ENCODE measurements around the gene CORO7. TPM values are rescaled to one million over a fixed set of nuclear protein-coding genes. Genes with fewer than 3 reads are reported as not detected.

Gene CORO7
- total RNA-seq, 1 experiment from 2014 or later = 42.1 TPM

GRCh38 chr16:4324492-4325252 is 91.7 kb downstream of the CORO7 start:
- Histone ChIP-seq H3K4me2 (no peak overlapping the region), H3K36me3 (ENCODE audit: low read depth) (no peaks in the 10 kb centered on the region), H3F3A (ENCODE audit: insufficient read depth, low read depth) (peaks cover 2% of the 10 kb centered on the region; the same call in 1 of the 2 replicates), H4K20me1 (ENCODE audit: insufficient read depth) (peaks cover 37% of the 10 kb centered on the region), H3K27me3 (ENCODE audit: insufficient read depth, low read depth) (no peaks in the 10 kb centered on the region), H3K9me2 (ENCODE audit: insufficient read depth) (no peaks in the 10 kb centered on the region), H3K79me2 (ENCODE audit: low read depth) (0 out of 2 replicates have a peak, but pooled peaks cover 1% of the 10 kb centered on the region), H3K9me3 (ENCODE audit: insufficient read depth, low read depth) (no peaks in the 10 kb centered on the region), H3K4me1 (replicated peaks; ENCODE audit: insufficient read depth) (no peaks in the 10 kb centered on the region), H3K27ac (no peak overlapping the region), H2AFZ (no peak overlapping the region), H3K4me3 (no peak overlapping the region)
- intact Hi-C loops (cut with micrococcal nuclease; ENCODE audit: unreplicated experiment) = no loop called here
- TF ChIP-seq CTCF (conservative IDR thresholded peaks at IDR 0.05) (no peak), EZH2 (IDR thresholded peaks at IDR 0.05; ENCODE audit: low read depth) (no peak)
- no peak for DNase-seq
- POLR2A ChIA-PET (ENCODE audit: unreplicated experiment) = interaction anchor here (0.7 kb wide), 1 partner anchor 624 kb away, joined by 5 read pairs; no protein-coding TSS in a partner anchor
- CTCF ChIA-PET = interaction anchor here (0.6 kb wide), 2 partner anchors 17 to 35 kb away, joined by 3 to 5 read pairs; no protein-coding TSS in a partner anchor
- no TSS peak for BruUV-seq (replicated peaks)

- TF ChIP-seq EZH2 (IDR thresholded peaks at IDR 0.05; ENCODE audit: low read depth) (no peak), CTCF (conservative IDR thresholded peaks at IDR 0.05) (no peak)
- Histone ChIP-seq H3K36me3 (ENCODE audit: low read depth) (no peaks in the 10 kb centered on the region), H4K20me1 (ENCODE audit: insufficient read depth) (peaks cover 38% of the 10 kb centered on the region), H3K4me3 (no peak overlapping the region), H3K9me2 (ENCODE audit: insufficient read depth) (no peaks in the 10 kb centered on the region), H3K27ac (no peak overlapping the region), H3K4me2 (no peak overlapping the region), H3K4me1 (replicated peaks; ENCODE audit: insufficient read depth) (no peaks in the 10 kb centered on the region), H3K27me3 (ENCODE audit: insufficient read depth, low read depth) (no peaks in the 10 kb centered on the region), H2AFZ (no peak overlapping the region), H3K79me2 (ENCODE audit: low read depth) (0 out of 2 replicates have a peak, but pooled peaks cover 8% of the 10 kb centered on the region), H3F3A (ENCODE audit: insufficient read depth, low read depth) (no peaks in the 10 kb centered on the region), H3K9me3 (ENCODE audit: insufficient read depth, low read depth) (no peaks in the 10 kb centered on the region)
- POLR2A ChIA-PET (ENCODE audit: unreplicated experiment) = interaction anchor here (0.5 to 0.8 kb wide), 5 partner anchors 34 to 624 kb away, joined by 4 to 9 read pairs (median 5); partner anchors contain the start of gene TFAP4
- BruUV-seq (replicated peaks) = no TSS peak
- CTCF ChIA-PET = interaction anchor here (0.6 to 1.1 kb wide), 3 partner anchors 16 to 50 kb away, joined by 3 to 6 read pairs (median 4); no protein-coding TSS in a partner anchor
- intact Hi-C loops (cut with micrococcal nuclease; ENCODE audit: unreplicated experiment) = no loop called here
- no peak for DNase-seq
These were observed 92.4 kb downstream of the CORO7 start for GRCh38 chr16:4323845-4324488.

DNA sequence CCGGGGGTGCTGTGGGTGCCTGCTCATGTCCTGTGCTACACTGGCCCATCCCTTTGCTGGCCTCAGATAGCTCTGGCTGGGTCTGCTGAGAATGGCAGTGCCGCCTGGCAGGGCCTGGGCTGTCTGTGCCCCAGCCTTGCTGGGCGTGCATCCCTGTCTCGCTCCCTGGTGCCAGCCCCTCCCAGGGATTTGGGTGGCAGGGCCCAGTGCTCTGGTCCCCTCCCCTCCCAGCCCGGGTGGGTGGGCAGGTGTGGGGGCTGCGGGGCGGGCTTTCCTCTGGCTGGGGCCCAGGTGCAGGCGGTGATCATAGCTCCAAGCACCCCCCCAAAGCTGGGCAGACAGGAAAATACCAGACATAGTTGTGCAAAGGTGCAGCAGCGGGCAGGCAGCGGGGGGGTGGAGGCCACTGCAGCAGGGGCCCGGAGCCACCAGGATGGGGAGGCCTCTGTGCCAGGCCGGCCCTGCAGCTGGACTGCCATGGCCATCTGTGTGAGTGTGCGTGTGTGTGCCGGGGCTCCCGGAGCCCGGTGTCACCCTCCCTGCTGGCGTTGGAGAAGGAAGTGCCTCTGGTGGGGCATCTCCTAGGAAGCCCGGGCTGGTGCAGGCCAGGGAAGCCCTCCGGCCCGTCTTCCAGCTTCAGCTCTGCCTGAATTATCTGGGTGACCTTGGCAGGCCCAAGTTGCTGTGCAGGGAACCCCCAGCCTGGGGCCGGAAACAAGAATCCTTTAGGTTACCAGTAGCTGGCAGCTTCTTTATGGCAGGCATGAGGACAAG is 93.1 kb downstream of the CORO7 start:
- peaks cover 42% of the 10 kb centered on the region for H4K20me1 ChIP-seq (ENCODE audit: insufficient read depth)
- H3K4me2 ChIP-seq = no peak overlapping the region
- peak in 1 of 2 experiments; percentile 95 for DNase-seq
- no TSS peak for BruUV-seq (replicated peaks)
- H3K9me3 ChIP-seq (ENCODE audit: insufficient read depth, low read depth) = no peaks in the 10 kb centered on the region
- no peak overlapping the region for H2AFZ ChIP-seq
- TF ChIP-seq EZH2 (IDR thresholded peaks at IDR 0.05; ENCODE audit: low read depth) (no peak), CTCF (conservative IDR thresholded peaks at IDR 0.05) (no peak)
- H3K4me3 ChIP-seq = no peak overlapping the region
- H3K27me3 ChIP-seq (ENCODE audit: insufficient read depth, low read depth) = no peaks in the 10 kb centered on the region
- 0 out of 2 replicates have a peak, but pooled peaks cover under 1% of the 10 kb centered on the region for H3K4me1 ChIP-seq (replicated peaks; ENCODE audit: insufficient read depth)
- no peak overlapping the region for H3K27ac ChIP-seq
- peaks cover 16% of the 10 kb centered on the region for H3K79me2 ChIP-seq (ENCODE audit: low read depth)
- POLR2A ChIA-PET (ENCODE audit: unreplicated experiment) = interaction anchor here (0.5 to 0.8 kb wide), 7 partner anchors 11 to 1537 kb away, joined by 3 to 9 read pairs (median 4); partner anchors contain the start of gene TFAP4
- CTCF ChIA-PET = interaction anchor here (0.6 to 1.1 kb wide), 2 partner anchors 33 to 50 kb away, joined by 4 to 6 read pairs; no protein-coding TSS in a partner anchor
- no peaks in the 10 kb centered on the region for H3K9me2 ChIP-seq (ENCODE audit: insufficient read depth)
- H3K36me3 ChIP-seq (ENCODE audit: low read depth) = no peaks in the 10 kb centered on the region
- H3F3A ChIP-seq (ENCODE audit: insufficient read depth, low read depth) = no peaks in the 10 kb centered on the region
- intact Hi-C loops (cut with micrococcal nuclease; ENCODE audit: unreplicated experiment) = no loop called here

Measured in PC-9 (cell line).